ENCODE results near the gene SYT13.
"Not testable (repeated sequence)": the region's sequence is repeated elsewhere in the genome, so short reads cannot be mapped to it uniquely, and the experiment has no call there.

SYT13 gene

DNA sequence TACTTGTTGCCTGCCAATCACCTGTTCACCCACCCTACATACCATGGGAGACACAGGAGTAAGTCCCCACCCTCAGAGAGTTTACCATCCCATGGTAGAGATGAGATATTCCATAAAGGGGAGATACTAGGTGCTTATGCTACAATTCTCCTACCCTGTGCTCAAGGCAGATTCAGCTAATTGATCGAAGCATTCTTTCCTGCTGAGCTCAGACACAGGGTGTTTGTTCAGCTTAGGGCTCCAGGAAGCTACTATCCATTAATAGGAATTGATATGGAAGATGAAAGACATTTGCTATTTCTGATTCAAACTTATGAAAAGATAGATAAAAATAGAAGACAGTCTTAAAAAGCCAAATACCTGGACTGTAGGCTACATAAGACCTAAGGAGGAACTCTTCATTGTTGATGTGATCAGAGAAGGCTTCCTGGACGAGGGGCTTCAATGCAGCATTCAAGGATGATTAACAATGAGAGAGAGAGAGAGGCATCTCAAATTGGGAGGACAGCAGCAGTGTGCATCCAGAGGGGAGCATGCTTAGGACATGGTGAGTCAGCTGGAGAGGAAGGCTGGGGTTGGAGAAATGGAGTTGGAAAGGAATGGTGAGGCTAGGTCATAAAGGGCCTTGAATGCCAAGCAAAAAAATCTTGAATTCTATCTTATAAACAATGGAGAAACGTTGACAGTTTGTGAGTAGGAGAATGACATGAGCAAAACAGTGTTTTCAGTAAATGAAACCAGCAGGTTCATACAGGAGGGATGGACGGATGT, 15.0 kb downstream of the SYT13 start:
- no peak for DNase-seq

DNA sequence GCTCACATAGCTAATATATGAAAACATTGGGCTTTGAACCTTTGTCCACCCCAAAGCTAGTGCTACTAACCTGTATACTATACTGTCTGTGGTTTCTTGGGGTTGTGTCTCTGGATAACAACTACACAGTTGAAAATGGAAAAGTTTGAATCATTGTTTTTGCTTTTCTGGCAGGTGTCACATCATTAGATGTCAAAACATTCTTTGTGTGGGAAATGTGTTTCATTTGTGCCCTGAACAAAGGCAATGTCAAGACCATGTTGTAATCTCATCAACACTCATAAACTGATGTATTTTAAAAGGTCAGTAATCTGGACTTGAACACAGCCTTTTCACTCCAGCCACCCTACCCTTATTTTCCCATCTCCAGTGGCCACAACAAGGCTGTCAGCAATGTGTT, 16.5 kb downstream of the SYT13 start:
- DNase-seq = no peak

DNA sequence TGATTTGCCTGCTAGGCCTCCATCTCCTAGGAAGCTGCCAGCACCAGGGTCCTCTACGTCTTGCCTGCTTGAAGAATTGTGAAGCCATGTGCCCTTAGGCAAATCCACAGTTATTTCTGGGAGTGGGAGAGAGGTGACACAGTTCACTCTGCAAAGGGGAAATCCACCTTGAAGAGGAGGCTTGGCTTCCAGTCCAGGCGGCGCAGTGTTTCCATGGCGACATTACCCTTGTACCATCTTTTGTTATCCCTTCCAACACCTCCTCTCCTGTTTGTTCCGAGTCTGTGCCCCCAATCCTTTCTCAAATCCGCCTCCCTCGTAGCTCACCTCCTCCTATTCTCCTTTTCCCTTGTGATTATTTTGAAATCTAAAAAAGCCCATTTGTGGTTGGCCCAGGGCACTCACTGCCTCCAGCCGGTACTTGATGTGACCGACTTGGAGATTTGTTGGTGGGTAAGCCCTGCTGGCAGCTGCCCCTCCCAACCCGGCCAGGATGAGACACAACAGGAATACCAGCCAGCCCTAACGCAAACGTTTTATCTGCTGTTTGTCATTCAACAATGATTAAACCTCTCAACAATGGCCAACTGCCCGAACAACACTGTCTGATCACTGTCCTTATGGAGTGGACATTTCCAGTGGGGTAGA, 18.4 kb downstream of the SYT13 start:
- DNase-seq = peak; percentile 73

DNA sequence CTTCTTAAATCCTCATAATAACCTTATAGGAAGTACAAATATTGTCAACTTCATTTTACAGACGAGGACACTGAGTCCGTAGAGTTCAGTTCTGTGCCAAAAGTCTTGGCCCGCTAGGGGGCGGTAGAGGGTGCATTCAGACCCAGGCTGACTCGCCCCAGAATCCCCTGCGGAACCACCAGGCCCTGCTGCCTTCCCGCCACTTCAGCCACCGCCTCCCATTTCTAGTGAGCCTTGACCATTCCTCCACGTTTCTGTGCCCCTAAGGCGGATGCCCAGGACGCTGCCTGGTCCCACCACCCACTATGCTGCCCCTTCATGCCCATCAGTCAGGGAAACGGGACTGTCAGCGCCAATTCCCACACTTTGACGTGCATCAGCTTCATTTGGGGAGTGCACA, 19.1 kb downstream of the SYT13 start:
- DNase-seq = no peak

DNA sequence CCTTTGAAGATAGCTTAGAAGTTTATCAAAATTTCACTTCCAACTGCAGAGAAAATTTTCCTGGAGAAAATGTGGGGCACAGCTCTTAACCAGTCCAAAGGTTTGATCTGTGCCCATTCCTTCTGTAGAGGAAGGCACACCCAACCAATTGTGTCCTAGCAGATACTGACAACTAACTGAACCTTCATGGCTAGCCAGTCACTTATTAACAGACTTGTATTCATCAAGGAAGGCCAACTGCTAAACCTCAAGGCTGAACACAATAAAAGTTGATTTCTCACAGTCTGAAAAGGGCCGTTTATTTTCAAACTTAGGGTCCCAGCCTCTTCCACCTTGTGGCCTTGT, 19.5 kb downstream of the SYT13 start:
- no peak for DNase-seq

DNA sequence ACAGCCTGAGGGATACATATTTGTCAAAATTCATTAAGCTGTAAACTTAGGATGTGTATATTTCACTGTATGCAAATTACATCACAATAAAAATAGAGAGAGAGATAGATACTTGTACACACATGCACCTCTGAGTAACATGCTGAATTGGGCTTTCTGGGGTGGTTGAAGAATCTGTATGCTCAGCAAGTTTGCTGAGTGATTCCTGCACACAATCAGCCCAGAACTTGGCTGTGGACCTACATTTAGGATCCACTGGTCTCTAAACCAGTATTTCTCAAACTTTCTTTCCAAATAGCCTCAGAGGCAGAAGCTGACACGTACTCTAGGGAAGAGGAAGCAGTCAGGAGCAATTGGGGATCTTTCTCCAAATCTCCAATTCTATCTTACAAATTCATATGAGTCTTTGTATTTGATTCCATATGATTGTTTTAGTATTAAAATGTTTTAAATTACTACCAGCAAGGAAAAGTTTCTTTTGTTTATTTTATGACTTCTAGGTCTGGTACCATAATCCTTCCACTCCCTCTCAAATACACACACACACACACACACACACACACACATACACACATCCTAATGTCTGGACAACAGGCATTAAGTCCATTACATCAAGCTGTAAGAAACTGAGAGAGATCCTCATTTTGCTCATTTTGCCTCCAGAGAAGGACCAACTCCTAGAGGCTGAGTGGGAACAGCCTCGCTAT, 20.0 kb downstream of the SYT13 start:
- no peak for DNase-seq

DNA sequence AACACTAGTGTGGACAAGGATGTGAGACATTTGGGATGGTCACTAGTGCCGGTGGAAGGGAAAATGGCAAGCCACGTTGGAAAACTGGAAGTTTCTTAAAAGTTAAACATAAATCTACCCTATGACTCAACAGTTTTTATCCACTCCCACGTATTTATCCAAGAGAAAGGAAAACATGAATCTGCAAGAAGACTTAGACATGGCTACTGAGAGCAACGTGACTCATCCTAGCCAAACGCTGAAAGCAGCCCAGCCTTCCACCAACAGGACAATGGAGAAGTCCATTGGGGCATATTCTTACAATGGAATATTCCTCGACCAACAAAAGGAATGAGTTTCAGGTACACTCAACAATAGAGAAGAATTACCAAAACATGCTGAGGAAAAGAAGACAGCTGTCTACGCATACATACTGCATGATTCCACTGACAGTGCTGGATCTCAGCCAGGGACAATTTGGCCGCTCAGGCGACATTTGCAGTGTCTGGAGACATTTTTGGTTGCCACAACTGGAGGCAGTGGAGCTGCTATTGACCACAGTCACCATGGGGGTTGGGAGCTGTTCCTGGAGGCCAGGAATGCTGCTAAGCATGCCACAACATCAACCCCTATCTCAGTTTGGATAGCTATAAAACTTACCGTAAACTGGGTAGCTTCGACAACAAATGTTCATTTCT, 21.2 kb downstream of the SYT13 start:
- no peak for DNase-seq

DNA sequence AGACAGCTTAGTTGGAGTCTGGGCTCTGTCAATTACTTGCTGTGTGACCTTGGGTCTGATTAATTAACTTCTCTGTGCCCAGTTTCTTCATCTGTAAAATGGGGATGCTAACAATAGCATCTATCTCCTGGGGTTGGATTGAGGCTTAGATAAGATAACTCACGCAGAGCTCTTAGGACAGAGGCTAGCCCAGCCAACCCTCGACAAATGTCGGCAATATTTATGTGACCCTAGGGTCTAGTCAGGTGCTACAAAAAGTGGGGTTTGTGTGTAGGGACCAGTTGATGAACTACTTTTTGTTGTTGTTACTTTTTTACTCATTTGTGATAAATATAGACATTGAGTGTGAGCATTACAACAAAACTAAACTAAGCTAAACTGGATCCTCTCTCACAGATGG, 22.4 kb downstream of the SYT13 start:
- DNase-seq = no peak

DNA sequence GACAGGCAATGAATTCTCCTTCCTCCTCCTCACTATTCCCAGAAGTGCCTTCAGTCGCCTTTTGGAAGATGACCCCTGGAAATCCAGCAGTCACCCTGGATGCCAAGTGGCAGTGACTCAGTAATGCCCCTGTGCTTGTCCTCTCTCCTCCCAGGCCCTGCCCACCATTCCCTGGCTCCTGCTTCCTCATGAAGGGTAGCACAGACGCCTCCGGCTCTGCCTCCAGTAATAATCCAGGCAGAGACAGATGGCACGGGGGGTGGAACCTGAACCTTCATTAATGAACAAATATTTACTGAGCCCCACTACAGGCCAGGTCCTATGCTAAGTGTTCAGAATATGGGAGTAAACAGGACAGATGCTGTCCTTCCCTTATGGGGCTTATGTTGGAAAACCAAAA, 23.2 kb downstream of the SYT13 start:
- peak; percentile 72 for DNase-seq

DNA sequence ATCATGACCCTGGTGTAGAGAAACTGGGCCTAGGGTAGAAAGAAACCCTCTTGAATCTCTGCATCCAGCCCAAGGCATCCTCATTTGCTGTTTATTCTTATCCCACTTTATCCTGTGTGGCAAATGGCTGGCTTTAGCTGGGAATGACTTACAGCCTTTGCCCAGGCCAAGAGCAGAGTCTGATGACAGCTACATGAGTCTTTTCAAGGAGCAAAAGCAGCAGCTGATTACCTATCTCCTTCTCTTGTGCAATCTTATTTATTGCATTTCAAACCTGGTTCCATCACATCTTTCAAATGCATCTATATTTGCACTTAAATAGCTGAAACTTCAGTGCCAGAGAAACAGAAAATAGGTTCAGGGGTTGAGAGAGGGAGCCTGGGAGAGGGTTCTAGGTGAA, 26.1 kb downstream of the SYT13 start:
- DNase-seq = no peak

DNA sequence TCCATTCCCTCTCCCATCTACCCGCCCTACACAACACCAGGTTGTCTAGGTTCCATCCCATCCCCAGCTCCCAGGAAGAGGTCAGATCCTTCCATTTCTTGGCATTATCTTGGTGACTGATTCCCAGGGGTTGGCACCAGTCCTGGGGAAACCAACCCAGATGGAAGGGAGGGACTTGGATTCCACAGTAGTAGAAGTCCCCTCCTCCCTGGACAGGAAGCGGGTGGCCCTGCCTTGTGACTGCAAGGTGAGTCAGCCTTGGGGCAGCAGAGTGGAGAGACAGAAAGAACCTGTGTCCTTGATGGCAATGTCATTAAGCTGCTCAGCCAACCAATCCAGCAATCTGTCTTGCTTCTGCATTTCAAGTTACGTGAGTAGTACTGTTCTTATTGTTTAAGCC, 26.5 kb downstream of the SYT13 start:
- no peak for DNase-seq

DNA sequence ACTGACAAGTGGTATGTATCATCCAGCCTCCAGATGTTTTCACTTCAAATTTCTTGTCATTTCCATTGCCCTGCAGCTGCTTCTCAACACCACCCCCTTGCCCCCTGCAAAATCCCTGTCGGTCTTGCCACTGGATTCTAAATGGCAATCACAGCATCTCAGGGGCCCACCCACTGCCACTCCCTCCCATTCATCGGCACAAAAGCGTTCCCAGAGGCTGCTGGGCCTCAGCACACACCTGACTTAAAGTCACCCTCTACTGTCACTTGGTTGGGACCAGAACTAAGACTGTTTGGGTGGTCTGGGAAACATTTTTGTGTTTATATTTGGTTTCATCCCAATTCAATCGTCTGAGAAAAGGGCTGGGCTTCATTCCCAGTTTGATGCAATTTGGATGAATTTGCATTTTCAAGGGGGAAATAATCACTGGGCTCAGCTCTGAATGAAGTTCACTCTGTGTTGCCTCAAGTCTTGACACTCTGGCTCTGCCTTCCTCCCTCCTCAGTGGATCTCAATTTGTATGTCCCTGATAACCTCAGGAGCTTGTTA, 27.1 kb downstream of the SYT13 start:
- DNase-seq = no peak

DNA sequence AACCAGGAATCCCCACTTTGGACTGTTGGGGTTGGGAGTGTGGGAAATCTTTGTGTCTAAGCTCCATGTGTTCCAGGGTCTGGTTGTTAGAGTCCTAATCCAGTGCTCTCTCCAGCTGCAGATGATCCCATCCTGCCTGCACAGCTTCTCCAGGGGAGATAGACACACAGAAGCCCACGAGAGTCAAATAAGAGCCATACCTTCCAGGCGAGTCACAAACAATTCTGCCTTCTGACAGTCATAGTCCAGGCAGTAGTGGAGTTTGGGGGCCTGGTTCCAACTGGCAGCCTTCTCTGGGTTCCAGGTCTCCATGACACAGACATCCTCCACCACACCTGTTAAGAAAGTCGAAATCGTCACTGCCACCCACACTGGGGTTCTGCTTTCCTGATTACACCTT, 32.1 kb downstream of the SYT13 start:
- DNase-seq = no peak

DNA sequence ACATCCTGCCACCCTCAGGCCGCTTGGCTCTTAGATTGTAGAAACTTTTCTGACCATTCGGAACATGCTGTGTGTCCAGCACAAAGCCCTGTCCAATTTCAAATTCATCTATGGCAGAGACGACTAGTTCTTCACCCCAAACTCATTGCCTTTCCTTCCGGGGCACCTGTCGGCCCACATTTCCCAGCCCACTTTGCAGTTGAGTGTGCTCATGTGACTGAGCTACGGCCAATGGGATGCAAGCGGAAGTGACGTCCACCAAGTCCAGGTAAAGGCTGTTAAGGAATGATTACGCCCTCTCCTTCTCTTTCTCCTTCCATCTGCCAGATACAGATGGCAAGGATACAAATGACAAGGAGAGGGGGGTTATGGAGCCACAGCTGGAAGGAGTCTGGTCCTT, 32.5 kb downstream of the SYT13 start:
- no peak for DNase-seq

DNA sequence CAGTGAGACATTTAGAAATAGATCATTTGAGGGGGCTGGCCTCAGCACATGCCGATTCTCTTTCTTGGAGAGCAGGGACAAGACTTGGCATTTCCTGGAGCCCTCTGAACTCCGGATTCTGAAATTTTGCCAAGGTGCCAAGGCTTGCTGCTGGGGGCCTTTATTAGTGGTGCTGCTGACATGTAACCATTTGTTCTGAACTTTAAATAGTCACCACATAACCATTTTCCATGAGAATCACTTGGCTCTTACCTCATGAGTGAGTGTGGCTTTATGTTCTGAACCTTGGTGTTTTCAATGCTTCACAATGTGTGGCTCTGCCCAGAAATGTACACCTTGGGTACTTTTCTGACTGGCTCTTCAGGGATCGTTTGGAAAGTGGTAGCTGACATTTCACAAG, 33.3 kb downstream of the SYT13 start:
- DNase-seq = no peak

DNA sequence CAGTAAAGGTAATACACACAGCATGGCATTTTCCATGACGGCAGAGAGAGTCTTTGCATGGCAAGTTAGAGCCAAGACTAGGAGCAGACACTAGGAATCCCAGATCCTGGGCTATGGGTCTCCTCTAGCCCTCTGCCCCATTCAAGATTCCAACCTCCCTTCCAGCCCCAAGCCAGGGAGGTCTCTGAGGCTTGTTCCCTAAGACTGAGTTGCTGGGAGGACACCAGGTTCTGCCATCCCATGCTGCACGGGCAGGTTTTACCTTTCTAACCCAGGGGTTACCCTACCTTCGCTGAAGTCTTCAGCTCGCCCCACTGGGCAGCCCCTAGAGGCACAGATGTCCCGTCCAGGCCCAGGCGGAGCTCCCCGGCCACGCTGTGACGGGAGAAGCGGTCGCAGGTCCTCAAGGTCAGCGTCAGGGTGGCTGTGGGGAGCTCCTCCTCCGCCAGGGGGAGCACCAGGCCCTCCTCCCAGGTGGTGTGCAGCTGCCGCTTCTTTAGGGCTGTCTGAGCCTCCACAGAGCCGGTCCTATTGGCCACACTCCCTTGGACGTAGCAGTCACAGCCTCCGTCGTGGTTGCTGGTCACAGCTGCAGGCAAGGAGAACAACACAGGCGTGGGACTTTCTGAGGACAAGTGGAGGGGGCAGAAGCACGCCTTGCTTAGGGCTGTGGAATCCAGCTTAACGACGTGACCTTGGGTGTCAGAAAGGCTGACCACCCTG, 33.8 kb downstream of the SYT13 start:
- DNase-seq = peak; percentile 41

DNA sequence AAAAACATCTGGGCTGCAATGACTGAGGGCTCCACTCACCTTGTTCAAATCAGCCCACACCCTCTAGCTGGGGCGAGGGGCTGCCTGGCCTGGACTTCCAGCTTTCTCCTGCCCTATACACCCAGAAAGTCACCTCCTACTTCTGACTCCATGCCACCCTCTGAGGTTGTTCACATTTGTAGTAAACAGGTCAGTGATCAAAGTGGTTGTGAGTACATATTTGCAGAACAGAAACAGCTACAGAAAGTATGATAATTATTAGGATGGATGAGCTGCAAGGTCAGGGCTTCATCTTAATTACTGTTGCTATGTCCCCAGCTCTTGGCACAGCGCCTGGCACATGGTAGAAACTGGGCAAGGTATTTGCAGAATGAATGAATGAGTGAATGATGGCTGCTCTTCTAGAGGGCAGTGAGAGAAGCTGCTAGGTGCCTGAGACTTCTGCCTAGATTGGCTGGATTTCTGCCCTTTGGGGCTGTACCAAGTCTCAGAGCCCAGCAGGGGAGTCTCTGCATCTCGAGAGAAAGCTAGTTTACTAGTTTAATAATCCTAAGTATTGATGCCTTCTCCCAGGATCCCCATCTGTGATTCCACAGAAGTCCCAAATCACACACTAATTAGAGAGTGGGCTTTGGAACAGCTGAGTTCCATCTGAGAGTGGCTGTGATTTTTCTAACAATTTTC, 36.0 kb downstream of the SYT13 start:
- no peak for DNase-seq

DNA sequence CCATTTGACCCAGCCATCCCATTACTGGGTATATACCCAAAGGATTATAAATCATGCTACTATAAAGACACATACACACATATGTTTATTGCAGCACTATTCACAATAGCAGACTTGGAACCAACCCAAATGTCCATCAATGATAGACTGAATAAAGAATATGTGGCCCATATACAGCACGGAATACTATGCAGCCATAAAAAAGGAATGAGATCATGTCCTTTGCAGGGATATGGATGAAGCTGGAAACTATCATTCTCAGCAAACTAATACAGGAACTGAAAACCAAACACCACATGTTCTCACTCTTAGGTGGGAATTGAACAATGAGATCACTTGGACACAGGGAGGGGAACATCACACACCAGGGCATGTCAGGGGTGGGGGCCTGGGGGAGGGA, 36.8 kb downstream of the SYT13 start:
- not testable (repeated sequence) for DNase-seq

DNA sequence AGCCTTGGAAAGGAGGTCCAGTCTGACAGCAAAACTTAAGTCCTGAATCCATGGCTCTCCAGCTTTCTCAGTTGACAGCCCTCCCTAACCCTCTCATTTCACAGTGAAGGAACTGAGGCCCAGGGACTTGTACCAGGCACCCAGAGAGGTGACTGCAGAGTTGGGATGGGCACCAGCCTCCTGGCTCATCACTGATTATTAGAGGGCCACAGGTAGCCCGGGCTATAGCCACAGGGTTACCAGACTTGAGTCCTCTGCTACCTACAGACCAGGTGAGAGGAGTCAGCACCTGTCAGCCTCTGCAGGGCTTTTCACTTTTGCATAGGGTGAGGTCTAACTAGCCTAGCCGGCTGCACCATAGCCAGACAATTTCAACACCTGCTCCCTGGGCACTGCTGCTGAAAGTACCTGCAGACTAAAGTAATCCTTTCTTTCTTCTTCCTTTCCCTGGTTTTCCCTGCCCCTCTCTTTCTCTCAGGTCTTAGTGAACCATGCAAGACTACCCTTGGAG, 37.6 kb downstream of the SYT13 start:
- no peak for DNase-seq

DNA sequence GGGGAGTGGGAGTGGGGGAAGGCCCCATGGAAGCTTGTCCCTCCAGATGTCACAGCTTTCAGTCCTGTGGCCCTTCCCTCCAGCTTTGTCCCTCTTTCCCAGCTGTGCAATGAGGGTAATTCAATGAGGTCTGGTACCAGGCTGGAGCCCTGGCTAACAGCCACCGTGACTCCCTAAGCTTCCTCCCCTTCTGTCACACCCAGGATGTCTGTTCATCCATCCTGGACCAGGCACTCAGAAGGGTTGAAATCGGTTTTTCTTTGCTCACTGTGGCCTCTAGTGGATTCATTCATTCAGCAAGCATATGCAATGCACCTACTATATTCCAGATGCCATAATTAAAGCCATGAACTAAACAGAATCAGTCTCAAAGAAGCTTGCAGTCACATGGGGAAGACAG, 38.7 kb downstream of the SYT13 start:
- no peak for DNase-seq

DNA sequence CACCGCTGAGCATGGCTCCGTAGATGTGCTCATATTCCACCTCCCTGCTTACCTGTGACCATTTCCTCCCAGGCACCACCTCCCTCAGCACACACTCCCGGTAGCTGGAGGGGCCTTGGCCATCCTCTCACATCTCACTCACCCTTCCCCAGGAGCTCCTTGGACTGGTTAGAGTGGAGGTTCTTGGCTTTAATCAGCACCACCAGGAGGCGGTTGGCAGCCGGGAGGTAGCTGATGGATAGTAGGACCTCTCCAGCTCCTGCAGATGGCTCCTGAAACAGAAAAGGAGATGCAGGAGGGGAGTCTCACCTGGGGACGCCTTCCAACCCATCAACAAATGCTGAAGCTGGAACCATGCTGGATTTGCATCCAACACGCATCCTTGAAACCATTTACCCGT, 39.9 kb downstream of the SYT13 start:
- no peak for DNase-seq
